ENCODE measurements around the gene ANGPTL8. TPM values are rescaled to one million over a fixed set of nuclear protein-coding genes. Genes with fewer than 3 reads are reported as not detected.

Gene ANGPTL8
- total RNA-seq, 1 experiment from 2014 or later = not detected

GRCh38 chr19:11273989-11274388 lies 34.6 kb downstream of the ANGPTL8 start:
- ChIA-PET CTCF (interaction anchor here (0.6 to 2.1 kb wide), 4 partner anchors 12 to 109 kb away, joined by 3 to 11 read pairs (median 7); partner anchors contain the start of genes DOCK6 and EPOR), POLR2A (no interaction called here)
- H3K9me3 Mint-ChIP-seq = peaks cover 10% of the 10 kb centered on the region
- TF ChIP-seq ZNF263 (CRISPR knock-in tag; IDR thresholded peaks at IDR 0.05; ENCODE audit: low read depth) (no peak), STAT6 (CRISPR knock-in tag; conservative IDR thresholded peaks at IDR 0.05; ENCODE audit: low read depth) (no peak), MYBL2 (CRISPR knock-in tag; IDR thresholded peaks at IDR 0.05) (no peak), CREM (CRISPR knock-in tag; IDR thresholded peaks at IDR 0.05) (no peak), ZNF219 (CRISPR knock-in tag; IDR thresholded peaks at IDR 0.05; ENCODE audit: borderline replicate concordance) (no peak), ZBTB43 (CRISPR knock-in tag; IDR thresholded peaks at IDR 0.05) (no peak), ARID4B (CRISPR knock-in tag; IDR thresholded peaks at IDR 0.05; ENCODE audit: borderline replicate concordance) (no peak), MAX (CRISPR knock-in tag; IDR thresholded peaks at IDR 0.05) (no peak), RELA (CRISPR knock-in tag; IDR thresholded peaks at IDR 0.05; ENCODE audit: borderline replicate concordance) (no peak), ZNF425 (CRISPR knock-in tag; conservative IDR thresholded peaks at IDR 0.05) (no peak), SMAD3 (CRISPR knock-in tag; IDR thresholded peaks at IDR 0.05; ENCODE audit: borderline replicate concordance) (no peak), ZBTB21 (CRISPR knock-in tag; IDR thresholded peaks at IDR 0.05; ENCODE audit: borderline replicate concordance) (no peak), ETV6 (CRISPR knock-in tag; IDR thresholded peaks at IDR 0.05) (no peak), ZNF121 (CRISPR knock-in tag; IDR thresholded peaks at IDR 0.05) (no peak), ZNF416 (CRISPR knock-in tag; IDR thresholded peaks at IDR 0.05) (no peak), ERG (CRISPR knock-in tag; IDR thresholded peaks at IDR 0.05) (no peak)
- ATAC-seq (no peak), DNase-seq (ENCODE audit: low spot score) (no peak)
- H3K36me3 Mint-ChIP-seq = peaks cover 7% of the 10 kb centered on the region
- H3K4me1 Mint-ChIP-seq = peaks cover 6% of the 10 kb centered on the region
- no peak overlapping the region for H3K27ac Mint-ChIP-seq
- peaks cover 12% of the 10 kb centered on the region for H3K27me3 Mint-ChIP-seq (ENCODE audit: low read depth)
- H3K4me3 Mint-ChIP-seq = no peak overlapping the region
